HG03108 (cell line): ENCODE results near the gene TIMM13.
"Not testable (repeated sequence)": the region's sequence is repeated elsewhere in the genome, so short reads cannot be mapped to it uniquely, and the experiment has no call there.

ENCODE experiments used
- ATAC-seq: cut with Tn5 transposase; IDR thresholded peaks from one replicate; pipeline ENCODE4 v1.9.1; 2021; ENCODE audit warnings: moderate library complexity; ENCODE audit not compliant: unreplicated experiment

The TIMM13 gene

DNA sequence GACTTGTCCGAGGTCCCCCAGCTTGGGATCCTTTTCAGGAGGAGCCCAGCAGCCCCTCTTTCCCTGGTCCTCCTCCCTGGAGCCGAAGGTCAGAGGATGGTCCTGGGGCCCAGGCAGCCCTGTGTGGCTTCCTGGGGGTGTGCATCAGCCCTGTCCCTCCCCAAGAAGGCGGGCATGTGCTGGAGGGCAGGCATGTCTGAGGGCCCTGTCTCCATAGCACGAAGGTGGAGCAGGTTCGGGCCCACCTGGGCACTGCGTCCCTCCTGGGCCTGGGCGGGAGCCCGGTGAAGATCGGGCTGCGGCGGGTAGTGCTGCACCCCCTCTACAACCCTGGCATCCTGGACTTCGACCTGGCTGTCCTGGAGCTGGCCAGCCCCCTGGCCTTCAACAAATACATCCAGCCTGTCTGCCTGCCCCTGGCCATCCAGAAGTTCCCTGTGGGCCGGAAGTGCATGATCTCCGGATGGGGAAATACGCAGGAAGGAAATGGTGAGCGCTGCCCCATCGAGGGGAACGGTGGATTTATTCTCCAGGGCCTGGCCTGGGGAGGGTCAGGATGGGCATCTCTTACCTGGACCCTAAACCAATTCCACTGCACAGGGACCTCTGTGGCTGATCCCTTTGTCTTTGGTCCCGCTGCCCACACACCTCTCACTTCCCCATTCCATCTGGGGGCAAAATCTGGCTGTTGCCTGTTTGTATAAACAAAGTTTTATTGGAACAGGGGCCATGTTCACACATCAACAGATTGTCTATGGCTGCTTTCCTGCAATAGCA lies 10.9 kb downstream of the TIMM13 start:
- ATAC-seq: no peak

DNA sequence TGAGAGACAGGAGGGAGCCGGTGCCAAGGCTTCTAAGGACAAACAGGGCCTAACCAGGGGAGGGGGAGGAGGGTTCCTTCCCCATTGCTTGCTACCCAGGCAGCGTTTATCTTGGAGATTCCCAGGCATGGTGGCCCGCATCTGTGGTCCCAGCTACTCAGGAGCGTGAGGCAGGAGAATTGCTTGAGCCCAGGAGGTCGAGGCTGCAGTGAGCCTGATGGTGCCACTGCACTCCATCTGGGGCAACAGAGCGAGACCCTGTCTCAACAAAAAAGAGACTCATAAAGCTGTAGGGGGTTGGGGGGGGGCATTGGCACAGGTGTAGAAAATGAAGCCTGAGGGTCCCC lies 11.4 kb downstream of the TIMM13 start:
- no peak for ATAC-seq

DNA sequence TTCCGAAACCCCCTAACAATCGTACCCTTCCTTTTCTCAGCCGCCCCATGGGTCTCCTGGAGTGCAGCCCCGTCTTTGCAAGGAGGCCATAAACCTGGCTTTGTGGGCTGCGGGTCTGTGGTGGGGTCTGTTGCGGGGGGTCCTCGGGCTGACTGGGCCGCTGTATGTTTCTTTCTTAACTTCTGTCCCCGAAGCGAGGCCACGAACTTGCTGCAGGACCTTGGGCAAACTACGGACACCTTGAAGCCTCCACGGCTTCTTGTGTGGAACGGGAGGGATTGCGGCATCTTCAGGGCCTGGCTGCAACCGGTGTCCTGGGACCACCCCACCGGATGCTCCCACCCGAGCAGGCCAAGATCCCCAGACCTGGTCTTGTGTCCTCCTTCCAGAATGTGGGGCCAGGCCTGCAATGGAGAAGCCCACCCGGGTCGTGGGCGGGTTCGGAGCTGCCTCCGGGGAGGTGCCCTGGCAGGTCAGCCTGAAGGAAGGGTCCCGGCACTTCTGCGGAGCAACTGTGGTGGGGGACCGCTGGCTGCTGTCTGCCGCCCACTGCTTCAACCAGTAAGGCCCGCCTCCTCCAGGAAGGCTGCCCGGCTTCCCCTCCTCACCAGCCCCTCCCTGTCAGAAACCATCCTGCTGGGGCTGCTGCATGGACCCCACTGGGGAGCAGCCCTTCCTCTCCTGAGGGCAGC lies 12.0 kb downstream of the TIMM13 start:
- no peak for ATAC-seq

DNA sequence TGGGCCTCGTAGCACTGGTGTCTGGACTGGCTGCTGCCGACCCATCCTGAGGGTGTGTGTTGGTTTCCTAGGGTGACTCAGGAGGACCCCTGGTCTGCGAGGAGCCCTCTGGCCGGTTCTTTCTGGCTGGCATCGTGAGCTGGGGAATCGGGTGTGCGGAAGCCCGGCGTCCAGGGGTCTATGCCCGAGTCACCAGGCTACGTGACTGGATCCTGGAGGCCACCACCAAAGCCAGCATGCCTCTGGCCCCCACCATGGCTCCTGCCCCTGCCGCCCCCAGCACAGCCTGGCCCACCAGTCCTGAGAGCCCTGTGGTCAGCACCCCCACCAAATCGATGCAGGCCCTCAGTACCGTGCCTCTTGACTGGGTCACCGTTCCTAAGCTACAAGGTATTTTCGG lies 13.8 kb downstream of the TIMM13 start:
- ATAC-seq: no peak

DNA sequence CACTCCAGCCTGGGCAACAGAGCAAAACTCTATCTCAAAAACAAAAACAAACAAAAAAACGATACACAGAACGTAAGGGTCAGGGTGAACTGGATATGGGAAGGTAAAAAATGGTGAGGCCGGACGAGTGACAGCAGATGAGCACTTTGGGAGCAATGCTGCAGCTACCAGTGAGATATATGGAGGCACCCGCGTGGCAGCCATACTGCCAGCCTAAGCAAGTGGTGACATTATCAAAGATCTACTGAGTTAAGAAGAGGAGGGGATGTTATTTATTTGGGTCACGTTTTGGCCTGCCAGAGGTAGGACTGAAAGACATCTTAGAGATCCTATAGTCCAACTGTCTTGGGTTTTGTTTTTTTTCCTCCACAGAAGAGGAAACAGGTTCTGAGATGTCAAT lies 14.2 kb downstream of the TIMM13 start:
- ATAC-seq: no peak

DNA sequence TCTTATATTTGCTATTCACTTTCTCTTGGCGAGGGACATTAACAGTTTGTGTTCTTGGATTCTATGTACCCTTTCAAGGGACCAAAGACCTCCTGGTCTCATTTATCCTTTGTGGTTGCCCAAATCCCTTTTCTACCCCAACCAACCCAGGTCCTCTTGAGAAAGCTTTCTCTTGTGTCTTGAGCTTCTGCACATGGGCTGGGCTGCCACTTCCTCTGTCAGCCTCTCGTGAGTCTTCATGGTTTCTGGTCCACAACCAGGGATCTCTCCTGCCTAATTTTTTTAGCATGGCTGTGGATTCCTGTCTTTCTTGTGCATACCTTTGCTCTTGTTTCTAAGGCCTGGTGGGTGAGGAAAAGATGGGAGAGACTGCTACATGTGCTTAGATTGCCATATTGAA lies 14.9 kb downstream of the TIMM13 start:
- ATAC-seq: no peak

DNA sequence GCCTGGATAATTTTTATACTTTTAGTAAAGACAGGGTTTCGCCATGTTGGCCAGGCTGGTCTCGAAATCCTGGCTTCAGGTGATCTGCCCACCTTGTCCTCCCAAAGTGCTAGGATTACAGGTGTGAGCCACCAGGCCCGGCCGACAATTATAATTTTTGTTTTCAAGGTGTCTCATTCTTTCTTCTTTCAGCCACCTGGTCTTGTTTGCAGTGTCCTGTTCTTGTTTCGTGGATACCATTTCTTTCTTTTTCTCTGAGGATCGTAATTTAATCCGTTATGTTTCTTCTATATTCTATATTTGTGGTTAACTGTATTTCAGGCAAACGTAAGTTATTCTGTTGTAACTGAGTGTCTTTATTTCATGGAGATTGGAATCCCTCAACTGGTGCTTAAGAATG lies 15.7 kb downstream of the TIMM13 start:
- no peak for ATAC-seq

DNA sequence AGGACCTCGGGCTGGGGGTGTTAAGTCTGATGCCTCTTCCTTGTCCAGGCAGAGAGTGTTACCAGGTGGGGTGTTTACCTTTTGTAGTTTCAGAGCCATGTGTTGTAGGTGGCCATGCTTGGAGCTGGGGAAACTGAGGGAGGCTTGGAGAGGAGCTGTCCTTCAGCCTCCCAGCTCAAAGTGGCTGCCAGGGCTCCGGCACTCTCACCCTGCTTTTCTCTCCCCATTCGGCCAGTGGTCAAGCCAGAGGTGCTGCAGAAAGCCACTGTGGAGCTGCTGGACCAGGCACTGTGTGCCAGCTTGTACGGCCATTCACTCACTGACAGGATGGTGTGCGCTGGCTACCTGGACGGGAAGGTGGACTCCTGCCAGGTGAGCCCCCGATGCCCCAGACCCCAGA lies 17.4 kb downstream of the TIMM13 start:
- no peak for ATAC-seq

DNA sequence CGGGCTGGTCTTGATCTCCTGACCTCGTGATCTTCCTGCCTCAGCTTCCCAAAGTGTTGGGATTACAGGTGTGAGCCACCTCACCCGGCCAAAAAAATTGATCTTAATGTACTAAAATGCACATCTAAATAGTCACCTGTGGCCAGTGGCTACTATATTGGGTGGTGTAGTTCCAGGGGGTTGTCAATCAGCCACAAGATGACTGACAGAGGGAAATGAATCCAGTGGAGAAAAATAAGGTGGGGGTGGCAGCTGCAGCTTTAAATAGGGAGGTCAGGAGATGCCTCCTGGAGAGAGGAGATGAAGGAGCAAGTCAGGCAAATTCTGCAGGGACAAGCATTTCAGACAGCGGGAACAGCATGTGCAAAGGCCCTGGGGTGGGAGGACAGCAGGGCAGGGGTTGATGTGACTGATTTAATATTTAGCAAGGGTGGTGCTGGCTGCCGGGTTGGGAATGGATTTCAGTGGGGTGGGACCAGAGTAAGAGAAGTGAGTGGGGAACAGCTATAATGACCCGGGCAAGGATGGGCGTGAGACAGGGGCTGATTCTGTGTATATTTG lies 18.0 kb downstream of the TIMM13 start:
- no peak for ATAC-seq

DNA sequence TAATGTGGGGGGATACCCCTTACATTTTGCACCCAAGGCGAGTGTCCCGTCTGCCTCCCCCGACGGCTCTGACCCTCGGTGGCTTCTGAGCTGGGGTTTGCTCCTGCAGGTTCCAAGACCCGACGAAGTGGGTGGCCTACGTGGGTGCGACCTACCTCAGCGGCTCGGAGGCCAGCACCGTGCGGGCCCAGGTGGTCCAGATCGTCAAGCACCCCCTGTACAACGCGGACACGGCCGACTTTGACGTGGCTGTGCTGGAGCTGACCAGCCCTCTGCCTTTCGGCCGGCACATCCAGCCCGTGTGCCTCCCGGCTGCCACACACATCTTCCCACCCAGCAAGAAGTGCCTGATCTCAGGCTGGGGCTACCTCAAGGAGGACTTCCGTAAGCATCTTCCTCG lies 19.1 kb downstream of the TIMM13 start:
- no peak for ATAC-seq

DNA sequence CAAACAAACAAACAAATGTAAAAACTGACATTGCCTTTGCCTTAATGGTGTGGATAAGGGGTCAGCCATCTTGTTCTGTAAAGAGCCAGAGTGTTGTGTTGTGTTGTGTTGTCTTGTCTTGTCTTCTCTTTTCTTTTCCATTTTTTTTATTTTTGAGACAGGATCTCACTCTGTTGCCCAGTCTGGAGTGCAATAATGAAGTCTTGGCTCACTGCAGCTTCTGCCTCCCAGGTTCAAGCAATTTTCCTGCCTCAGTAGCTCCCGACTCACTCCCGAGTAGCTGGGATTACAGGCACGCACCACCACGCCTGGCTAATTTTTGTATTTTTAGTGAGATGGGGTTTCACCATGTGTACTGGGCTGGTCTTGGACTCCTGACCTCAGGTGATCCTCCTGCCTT lies 27.8 kb downstream of the TIMM13 start:
- ATAC-seq: no peak

DNA sequence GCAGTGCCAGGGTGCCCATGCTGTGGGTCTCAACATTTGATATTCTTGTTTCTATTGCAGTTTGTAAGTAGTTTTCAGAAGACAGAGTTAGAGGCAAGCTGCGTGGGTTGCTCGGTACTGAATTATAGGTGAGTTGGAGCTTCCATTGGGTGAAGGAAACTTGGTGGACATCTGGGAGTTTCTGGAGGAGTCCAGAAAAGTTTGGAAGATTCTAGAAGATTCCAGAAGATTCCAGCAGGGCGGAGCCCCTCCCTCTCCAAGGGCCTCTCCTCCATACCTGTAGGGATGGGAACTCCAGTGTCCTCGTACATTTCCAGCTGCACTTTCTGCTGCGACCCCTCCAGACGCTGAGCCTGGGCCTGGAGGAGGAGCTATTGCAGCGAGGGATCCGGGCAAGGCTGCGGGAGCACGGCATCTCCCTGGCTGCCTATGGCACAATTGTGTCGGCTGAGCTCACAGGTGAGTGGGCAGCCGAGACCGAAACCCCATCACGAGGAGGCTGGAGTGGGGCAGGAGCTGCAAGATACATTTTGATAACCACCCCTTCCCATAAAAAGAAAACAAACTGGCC lies 28.6 kb downstream of the TIMM13 start:
- no peak for ATAC-seq

DNA sequence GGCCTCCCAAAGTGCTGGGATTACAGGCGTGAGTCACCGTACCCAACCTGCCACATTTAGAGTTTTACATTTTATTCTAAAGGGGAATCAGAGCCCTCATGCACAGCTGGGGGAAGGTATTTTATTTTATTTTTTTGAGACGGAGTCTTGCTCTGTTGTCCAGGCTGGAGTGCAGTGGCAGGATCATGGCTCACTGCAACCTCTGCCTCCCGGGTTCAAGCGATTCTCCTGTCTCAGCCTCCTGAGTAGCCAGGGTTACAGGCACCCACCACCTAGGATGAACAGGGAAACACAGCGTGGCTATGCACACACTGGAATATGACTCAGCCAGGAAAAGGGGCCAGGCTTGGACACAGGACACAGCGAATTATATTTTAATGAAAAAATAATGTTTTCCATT lies 30.2 kb downstream of the TIMM13 start:
- not testable (repeated sequence) for ATAC-seq

DNA sequence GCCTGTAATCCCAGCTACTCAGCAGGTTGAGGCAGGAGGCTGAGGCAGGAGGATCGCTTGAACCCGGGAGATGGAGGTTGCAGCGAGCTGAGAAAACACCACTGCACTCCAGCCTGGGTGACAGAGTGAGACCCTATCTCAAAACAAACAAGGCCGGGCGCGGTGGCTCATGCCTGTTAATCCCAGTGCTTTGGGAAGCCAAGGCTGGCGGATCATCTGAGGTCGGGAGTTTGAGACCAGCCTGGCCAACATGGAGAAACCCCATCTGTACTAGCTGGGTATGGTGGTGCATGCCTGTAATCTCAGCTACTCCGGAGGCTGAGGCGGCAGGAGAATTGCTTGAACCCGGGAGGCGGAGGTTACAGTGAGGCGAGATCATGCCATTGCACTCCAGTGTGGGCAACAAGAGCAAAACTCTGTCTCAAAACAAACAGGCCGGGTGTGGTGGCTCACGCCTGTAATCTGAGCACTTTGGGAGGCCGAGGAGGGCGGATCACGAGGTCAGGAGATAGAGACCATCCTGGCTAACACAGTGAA lies 32.0 kb downstream of the TIMM13 start:
- not testable (repeated sequence) for ATAC-seq

DNA sequence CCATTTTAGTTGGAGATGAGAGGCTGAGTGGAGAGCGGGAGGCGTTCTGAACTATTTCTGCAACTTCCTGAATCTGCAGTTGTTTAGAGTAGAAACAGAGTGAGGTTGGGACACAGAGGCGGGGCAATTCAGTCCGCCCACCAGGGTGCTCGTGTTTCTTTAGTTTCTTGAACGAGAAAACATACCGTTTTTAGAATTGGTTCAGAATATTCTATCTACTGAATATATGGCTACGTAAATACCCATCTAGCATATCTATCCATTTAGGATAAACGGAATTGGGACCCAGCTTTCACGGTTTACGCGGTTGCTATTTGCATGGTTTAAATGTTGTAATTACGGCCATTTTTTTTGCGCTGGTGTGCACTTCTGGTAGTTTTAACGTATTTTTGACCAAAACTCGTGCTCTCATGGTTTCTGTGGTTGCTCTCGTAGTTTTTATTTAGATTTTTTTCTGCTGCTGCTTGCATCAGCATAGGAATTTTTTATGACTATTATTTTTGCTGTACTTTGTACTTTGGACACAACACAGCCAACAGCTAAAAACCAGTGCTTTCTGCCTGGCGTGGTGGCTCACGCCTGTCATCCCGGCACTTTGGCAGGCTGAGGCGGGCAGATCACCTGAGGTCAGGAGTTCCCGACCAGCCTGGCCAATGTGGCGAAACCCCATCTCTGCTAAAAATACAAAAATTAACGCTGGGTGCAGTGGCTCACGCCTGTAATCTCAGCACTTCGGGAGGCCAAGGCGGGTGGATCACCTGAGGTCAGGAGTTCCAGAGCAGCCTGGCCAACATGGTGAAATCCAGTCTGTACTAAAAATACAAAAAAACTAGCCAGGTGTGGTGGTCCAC lies 32.7 kb downstream of the TIMM13 start:
- ATAC-seq: no peak

DNA sequence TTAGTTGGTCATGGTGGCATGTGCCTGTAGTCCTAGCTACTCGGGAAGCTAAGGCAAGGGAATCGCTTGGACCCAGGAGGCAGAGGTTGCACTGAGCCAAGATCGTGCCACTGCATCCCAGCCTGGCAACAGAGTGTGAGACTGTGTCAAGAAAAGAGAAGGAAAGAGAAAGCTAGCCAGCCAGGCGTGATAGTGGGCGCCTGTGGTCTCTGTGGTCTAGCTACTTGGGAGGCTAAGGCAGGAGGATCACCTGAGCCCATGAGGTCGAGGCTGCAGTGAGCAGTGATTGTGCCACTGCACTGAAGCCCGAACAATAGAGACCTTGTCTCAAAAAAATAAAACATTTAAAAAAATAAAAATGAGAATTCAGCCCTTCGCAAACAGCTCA lies 33.3 kb downstream of the TIMM13 start:
- no peak for ATAC-seq

DNA sequence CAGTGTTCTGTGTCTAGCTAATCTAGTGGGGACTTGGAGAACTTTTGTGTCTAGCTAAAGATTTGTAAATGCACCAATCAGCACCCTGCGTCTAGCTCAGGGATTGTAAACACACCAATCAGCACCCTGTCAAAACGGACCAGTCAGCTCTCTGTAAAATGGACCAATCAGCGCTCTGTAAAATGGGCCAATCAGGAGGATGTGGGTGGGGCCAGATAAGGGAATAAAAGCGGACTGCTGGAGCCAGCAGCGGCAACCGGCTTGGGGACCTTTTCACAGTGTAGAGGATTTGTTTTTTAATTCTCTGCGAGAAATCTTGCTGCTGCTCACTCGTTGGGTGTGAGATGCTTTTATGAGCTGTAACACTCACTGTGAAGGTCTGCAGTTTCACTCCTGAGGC lies 34.5 kb downstream of the TIMM13 start:
- ATAC-seq: not testable (repeated sequence)

DNA sequence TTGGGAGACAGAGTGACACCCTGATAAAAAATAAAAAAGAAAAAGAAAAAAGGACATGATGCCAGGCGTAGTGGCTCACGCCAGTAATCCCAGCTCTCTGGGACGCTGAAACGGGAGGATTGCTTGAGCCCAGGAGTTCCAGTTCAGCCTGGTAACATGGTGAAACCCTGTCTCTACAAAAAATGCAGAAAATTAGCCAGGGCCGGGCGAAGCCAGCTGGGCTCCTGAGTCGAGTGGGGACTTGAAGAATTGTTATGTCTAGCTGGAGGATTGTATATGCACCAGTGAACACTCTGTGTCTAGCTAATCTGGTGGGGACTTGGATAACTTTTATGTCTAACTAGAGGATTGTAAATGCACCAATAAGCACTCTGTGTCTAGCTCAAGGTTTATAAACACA lies 35.0 kb downstream of the TIMM13 start:
- ATAC-seq: no peak

DNA sequence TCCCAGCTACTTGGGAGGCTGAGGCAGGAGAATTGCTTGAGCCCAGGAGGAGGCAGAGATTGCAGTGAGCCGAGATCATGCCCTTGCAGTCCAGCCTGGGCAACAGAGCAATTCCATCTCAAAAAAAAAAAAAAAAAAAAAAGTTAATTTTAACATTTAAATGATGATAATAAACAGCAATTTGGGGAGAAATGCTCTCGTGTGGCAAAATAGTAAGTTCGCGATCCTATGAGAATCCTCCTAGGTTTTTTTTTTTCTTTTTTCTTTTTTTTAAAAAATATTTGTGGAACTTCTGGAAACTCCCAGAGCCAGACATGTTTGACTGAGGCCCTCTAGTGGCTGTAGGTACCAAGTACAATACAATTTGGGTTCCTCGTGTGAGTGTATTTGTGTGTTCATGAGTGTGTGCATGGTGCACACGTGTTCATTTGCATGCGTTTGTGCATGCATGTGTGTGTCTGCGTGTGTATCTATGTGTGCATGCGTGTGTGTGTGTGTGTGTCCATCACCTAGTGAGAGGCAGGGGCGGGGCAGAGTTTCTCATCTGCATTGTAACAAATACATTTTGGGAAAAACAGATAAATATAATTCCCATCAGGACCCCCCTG lies 36.2 kb downstream of the TIMM13 start:
- ATAC-seq: no peak

DNA sequence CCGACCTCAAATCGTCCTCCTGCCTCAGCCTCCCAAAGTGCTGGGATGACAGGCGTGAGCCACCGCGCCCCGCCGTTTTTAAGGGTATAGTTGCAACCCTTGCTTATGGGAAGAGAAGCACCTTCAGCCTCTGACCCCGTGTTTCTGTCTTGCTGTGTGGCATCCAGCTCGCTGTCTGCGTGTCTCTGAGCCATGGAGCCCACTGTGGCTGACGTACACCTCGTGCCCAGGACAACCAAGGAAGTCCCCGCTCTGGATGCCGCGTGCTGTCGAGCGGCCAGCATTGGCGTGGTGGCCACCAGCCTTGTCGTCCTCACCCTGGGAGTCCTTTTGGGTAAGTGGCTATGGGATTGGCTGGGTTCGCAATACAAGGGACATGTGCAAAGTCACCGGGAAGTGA lies 37.8 kb downstream of the TIMM13 start:
- no peak for ATAC-seq
